HG03175 (cell line): ENCODE measurements around the gene RCAN3.
"Not testable (repeated sequence)": the region's sequence is repeated elsewhere in the genome, so short reads cannot be mapped to it uniquely, and the experiment has no call there.

Experiments
- ATAC-seq: cut with Tn5 transposase; IDR thresholded peaks from one replicate; pipeline ENCODE4 v1.9.1; 2021; ENCODE audit warnings: mild to moderate bottlenecking, moderate library complexity; ENCODE audit not compliant: unreplicated experiment

Gene RCAN3

GRCh38 chr1:24502709-24503058 lies at the start of gene RCAN3:
Gene RCAN3, plus strand, starts transcription at chr1:24502836. Its CDS starts 11,537 bp downstream, at chr1:24514373.
- ATAC-seq: peak; percentile 59

GRCh38 chr1:24452922-24453485 lies 49.6 kb upstream of the RCAN3 start:
- no peak for ATAC-seq

- ATAC-seq: no peak
Measured at GRCh38 chr1:24454673-24455072, 48.0 kb upstream of the RCAN3 start.

GRCh38 chr1:24455272-24455671 lies 47.4 kb upstream of the RCAN3 start:
- no peak for ATAC-seq

- ATAC-seq: no peak
Measured at GRCh38 chr1:24457866-24458265, 44.8 kb upstream of the RCAN3 start.

GRCh38 chr1:24459551-24460266 lies 42.9 kb upstream of the RCAN3 start:
- no peak for ATAC-seq

- not testable (repeated sequence) for ATAC-seq
Measured at GRCh38 chr1:24462128-24462527, 40.5 kb upstream of the RCAN3 start.

GRCh38 chr1:24463776-24464735 lies 38.6 kb upstream of the RCAN3 start:
- no peak for ATAC-seq

GRCh38 chr1:24465099-24465498 lies 37.5 kb upstream of the RCAN3 start:
- ATAC-seq: no peak

GRCh38 chr1:24465638-24466037 lies 37.0 kb upstream of the RCAN3 start:
- ATAC-seq: no peak

- no peak for ATAC-seq
Measured at GRCh38 chr1:24468685-24469316, 33.8 kb upstream of the RCAN3 start.

- ATAC-seq: no peak
Measured at GRCh38 chr1:24470592-24470991, 32.0 kb upstream of the RCAN3 start.

GRCh38 chr1:24472527-24473251 lies 29.9 kb upstream of the RCAN3 start:
- ATAC-seq: no peak

GRCh38 chr1:24474193-24474592 lies 28.4 kb upstream of the RCAN3 start:
- no peak for ATAC-seq

- no peak for ATAC-seq
Measured at GRCh38 chr1:24475700-24476099, 26.9 kb upstream of the RCAN3 start.

- no peak for ATAC-seq
Measured at GRCh38 chr1:24476571-24476970, 26.1 kb upstream of the RCAN3 start.

GRCh38 chr1:24477309-24477708 lies 25.3 kb upstream of the RCAN3 start:
- ATAC-seq: no peak

GRCh38 chr1:24481101-24481500 lies 21.5 kb upstream of the RCAN3 start:
- ATAC-seq: no peak

GRCh38 chr1:24481843-24482610 lies 20.6 kb upstream of the RCAN3 start:
- no peak for ATAC-seq

GRCh38 chr1:24483441-24483840 lies 19.2 kb upstream of the RCAN3 start:
- ATAC-seq: no peak
